Heart left ventricle (tissue), 13 donors: ENCODE data around the gene UVRAG.

ENCODE experiments used
- POLR2A ChIP-seq, 2 donors: fragments of 450-650 bp; IDR thresholded peaks; one replicate each; pipeline ENCODE4 v1.6.1; 2017; ENCODE audit warnings: antibody characterized with exemption in 2 of 2, mild to moderate bottlenecking in 2 of 2, moderate library complexity in 2 of 2
- TF ChIP-seq, protein P1 (sequence below), 12 donors: fragments of 200-600 bp; sonication (generic) in 4 of 12; IDR thresholded peaks; one replicate each; pipeline versions ENCODE4 v1.5.0 to v1.8.0; 2018 to 2022; ENCODE audit warnings: antibody characterized with exemption in 12 of 12, mild to moderate bottlenecking in 5 of 12
- donor health status: ischemic (EF 13 %, LVEDD 7.1; RV severe dilation, severe dysfunction).
- donor health status: DM: no; HTN: yes; CAD: no.
- donor health status: DM: no; HTN: no; CAD: no.
- donor health status: ischemic (EF 25% LVEDD 6.9; RV normal size, moderate dysfunction).
- donor health status: ischemic (EF 25% LVEDD 5.7; RV mildly dilated, moderate dysfunction).
- donor health status: ischemic (EF 35%, LVEDD 5.7; RV mildly dilated, moderate dysfunction).
- donor health status: nonischemic (EF 11% LVEDD 7.7; RV severe dilation, severe dysfunction).
- donor health status: DM: yes; HTN: yes; CAD: no.
- donor health status: PGD.
- donor health status: ischemic (EF 29% LVEDD 5.4; RV normal size, mild dysfunction).
- donor health status: nonischemic (EF 23%, LVEDD 6.1; RV moderate dilation, normal function).

DNA sequence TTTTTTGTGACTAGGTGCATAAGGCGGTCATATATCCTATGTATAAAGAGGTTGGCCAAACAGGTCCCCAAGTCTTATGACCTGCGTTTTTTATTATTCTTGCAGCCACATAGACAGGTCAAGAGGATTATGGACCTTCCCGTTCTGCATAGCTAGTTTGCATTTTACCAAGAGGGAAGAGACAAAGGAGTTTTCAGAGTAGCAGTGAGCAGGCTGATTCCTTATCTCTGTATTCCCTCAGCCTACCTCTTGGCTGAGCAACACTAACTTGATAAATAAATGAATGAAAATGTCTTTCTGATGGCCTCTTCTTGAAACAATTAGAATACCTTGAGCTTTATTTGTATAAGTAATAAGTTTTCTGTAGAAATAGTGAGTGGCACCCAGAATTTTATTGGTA is 210.8 kb downstream of the UVRAG start:
- TF ChIP-seq, protein P1, sequence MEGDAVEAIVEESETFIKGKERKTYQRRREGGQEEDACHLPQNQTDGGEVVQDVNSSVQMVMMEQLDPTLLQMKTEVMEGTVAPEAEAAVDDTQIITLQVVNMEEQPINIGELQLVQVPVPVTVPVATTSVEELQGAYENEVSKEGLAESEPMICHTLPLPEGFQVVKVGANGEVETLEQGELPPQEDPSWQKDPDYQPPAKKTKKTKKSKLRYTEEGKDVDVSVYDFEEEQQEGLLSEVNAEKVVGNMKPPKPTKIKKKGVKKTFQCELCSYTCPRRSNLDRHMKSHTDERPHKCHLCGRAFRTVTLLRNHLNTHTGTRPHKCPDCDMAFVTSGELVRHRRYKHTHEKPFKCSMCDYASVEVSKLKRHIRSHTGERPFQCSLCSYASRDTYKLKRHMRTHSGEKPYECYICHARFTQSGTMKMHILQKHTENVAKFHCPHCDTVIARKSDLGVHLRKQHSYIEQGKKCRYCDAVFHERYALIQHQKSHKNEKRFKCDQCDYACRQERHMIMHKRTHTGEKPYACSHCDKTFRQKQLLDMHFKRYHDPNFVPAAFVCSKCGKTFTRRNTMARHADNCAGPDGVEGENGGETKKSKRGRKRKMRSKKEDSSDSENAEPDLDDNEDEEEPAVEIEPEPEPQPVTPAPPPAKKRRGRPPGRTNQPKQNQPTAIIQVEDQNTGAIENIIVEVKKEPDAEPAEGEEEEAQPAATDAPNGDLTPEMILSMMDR (IDR thresholded peaks at IDR 0.05): no peak
- TF ChIP-seq POLR2A (IDR thresholded peaks at IDR 0.05): no peak
